ENCODE data around the gene PCBP1.

GRCh38 chr2:70124983-70125480 is 37.8 kb downstream of the PCBP1 start:
- TF ChIP-seq CTCF (IDR thresholded peaks at IDR 0.05) (no peak), EP300 (IDR thresholded peaks at IDR 0.05) (no peak)
